Measurements from ENCODE around the gene IGSF21.

IGSF21 gene

GRCh38 chr1:18175530-18176377, 68.2 kb downstream of the IGSF21 start:
- no peak for DNase-seq (ENCODE audit: low read depth in 3 of 3)

DNA sequence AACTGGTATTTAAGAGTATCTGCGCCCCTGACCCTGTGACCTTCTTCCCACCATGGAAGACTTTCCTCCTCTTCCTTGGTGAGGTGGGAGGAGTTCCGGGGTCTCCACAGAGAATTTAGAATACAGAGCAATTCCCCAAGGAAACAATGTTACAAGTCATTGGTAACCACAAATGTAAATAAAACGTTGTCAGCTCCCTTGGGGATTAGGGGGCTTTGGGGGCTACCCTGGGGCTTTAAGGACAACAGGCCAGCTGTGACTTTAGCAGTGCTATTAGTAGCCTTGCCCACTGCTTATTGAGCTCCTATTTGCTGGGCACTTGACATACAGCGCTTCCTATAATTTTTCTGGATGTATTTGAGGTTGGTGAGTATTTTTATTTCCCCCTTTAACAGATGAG, 69.0 kb downstream of the IGSF21 start:
- no peak for DNase-seq (ENCODE audit: low read depth in 3 of 3)

DNA sequence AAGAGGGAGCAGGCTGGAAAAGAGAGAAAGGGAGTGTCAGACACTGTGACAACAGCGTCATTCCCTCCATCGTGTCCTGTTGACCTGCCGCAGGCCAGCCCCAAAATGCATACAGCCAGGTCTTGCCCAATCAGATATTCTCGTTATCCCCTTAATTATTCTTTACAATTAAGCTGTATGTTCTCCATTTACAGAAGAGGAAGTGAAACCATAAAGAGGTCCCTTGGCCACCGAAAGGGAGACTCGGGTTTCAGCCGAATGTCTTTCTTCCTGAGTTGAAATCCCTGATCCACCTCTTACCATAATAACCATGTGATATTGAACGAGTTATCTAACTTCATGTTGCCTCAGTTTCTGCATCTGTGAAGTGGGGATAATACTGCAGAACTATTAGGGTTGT, 70.5 kb downstream of the IGSF21 start:
- DNase-seq (ENCODE audit: low read depth in 3 of 3), result no peak

DNA sequence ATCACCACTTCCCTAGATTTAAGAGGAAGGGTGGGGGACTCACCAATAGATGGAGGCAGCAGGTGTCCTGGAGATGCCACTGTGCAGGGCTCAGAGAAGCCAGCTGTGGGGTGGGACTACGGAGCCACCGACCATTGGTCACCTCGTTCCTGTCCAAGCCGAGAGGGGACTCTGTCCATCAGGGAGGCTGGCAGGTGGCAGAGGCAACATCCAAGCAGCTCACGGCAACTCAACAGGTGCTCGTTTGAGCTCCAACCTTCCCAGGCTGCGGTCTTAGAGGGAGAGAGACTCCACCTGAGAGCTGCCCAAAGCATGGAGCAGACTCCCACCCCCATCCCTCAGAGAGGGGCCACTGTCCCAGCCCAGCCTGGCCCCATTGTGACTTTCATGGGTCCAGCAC, 71.4 kb downstream of the IGSF21 start:
- no peak for DNase-seq (ENCODE audit: low read depth in 3 of 3)

DNA sequence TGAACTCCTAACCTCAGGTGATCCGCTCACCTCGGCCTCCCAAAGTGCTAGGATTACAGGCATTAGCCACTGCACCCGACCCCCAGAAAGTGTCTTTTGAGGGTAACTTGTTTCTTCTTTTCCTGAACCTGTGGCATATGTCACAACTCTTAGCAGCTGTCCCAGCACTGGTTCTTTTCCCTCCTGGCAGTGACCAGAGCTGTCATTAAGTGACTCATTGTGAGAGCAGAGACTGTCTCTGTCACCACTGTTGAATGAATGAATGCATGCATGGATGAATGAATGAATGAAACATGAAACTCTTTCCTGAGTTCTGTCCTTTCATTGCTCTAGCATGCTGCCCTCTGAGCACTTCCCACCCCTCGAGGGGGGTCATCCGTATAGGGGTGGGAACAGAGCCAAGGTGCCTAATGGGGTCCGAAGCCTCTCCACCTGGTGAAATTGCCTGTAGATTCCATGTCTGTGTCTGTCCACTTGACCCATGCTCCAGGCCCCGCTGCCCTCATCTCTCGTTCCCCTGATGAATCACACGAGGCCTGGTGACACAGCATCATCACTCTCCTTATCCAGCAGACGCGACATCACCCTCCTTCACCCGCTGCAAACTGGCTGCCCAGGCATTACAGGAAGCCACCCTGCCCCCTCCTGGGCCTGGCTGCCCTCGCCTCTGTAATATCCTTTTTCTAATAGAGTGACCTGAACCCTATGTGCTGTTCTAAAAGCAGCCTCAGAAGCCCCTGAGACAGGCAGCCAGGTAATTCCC, 75.0 kb downstream of the IGSF21 start:
- DNase-seq (ENCODE audit: low read depth in 3 of 3), result no peak

DNA sequence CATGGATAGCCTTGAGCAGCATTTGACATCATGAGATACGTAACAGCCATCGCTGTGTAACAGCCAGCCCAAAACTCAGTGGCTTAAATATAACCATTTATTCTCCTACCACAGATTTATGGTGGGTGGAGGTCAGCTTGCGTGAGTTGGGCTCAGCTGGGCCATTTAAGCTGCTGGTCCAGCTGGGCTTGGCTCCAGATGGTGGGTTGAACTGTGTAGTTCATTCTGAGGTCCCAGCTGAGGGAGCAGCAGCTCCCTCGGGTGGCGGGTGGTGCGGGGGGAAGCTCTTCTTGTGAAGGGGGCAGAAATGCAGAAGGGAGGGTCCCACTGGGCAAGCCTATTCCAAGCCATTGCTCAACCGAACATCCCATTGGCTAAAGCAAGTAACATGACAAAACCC, 75.9 kb downstream of the IGSF21 start:
- no peak for DNase-seq (ENCODE audit: low read depth in 3 of 3)

DNA sequence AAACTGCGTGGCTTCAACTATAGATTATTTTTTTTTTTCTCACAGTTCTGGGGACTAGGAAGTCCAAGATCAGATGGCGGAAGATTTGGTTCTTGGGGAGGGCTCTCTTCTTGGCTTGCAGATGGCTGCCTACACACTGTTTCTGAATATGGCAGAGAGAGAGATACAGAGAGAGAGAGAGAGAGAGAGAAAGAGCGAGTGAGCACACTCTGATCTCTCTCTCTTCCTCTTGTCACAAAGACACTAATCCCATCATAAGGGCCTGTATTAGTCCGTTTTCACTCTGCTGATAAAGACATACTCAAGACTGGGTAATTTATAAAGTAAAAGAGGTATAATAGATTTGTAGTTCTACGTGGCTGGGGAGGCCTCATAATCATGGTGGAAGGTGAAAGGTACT, 79.5 kb downstream of the IGSF21 start:
- DNase-seq (ENCODE audit: low read depth in 3 of 3), result no peak

GRCh38 chr1:18188820-18189517, 81.4 kb downstream of the IGSF21 start:
- no peak for DNase-seq (ENCODE audit: low read depth in 3 of 3)

DNA sequence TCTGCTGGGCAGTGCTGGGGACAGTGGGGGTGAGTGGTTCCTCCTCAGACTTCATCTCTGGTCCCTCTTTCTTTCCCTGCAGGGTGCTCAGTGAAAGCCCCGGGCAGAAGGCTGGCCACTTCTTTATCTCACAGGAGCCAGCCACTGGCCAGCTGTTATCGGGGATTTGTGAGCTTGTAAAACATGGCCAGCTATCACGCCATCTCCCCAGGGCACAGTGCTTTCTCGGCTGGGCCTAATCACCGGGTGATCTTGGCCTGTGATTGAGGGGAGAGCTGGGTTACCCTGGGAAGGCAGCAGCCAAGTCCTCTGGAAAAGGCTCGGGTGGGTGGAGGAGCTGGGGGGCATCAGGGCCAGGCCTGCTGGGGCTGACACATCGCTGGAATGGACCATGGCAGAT, 83.0 kb downstream of the IGSF21 start:
- no peak for DNase-seq (ENCODE audit: low read depth in 3 of 3)

GRCh38 chr1:18191037-18191436, 83.4 kb downstream of the IGSF21 start:
- DNase-seq (ENCODE audit: low read depth in 3 of 3), result no peak

DNA sequence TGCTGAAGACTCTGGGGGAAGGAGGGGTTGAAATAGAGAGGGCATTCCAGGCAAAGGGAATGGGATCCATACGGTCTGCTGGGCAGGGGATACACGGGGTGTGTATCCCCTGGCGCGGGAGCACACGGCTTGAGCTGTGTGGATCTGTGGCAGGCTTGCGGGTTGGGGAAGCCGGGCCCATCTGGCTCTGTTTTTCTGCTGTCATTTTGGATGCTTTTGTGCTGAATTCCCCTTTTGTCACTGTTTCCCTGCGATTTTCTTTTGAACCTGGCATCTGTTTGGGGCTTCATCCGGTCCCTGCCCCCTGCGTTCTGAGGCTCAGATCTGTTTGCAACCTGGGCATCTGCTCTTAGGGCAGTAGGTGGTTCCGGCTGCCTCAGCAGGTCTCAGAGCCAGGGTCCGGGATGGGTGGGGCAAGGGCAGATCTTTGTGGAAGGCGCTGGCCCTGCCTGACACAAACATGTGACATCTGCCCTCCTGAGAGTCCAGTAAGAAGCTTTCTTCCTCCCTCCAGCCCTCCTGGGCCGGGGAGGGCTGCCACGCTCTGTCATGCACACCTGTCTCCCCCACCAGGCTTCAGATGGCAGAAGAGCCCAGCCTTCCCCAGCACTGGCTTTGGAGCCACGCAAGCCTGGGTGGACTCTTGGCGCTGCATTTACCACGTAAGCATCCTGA, 84.0 kb downstream of the IGSF21 start:
- DNase-seq (ENCODE audit: low read depth in 3 of 3), result no peak

- DNase-seq (ENCODE audit: low read depth in 3 of 3), result no peak
These were observed 84.6 kb downstream of the IGSF21 start for GRCh38 chr1:18192182-18192581.

- no peak for DNase-seq (ENCODE audit: low read depth in 3 of 3)
These were observed 85.4 kb downstream of the IGSF21 start for GRCh38 chr1:18192974-18193373.

DNA sequence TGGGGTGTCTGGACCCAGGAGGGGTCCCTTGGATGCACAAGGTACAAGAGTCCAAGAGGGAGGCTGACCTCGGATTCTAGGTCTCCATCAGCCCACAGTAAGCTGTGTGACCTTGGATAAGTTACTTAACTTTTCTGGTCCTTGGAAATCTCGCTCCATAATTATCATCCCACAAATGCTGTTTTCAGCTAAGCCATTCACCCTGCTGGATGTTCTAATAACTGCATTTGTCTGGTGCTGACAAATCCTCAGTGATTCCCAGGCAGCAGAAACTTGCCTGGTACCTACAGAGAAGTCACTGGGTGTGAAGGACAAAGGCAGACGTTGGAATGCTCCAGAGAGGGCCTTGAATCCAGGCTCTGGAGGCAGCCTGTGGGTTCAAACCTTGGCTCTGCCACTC, 89.7 kb downstream of the IGSF21 start:
- no peak for DNase-seq (ENCODE audit: low read depth in 3 of 3)

DNA sequence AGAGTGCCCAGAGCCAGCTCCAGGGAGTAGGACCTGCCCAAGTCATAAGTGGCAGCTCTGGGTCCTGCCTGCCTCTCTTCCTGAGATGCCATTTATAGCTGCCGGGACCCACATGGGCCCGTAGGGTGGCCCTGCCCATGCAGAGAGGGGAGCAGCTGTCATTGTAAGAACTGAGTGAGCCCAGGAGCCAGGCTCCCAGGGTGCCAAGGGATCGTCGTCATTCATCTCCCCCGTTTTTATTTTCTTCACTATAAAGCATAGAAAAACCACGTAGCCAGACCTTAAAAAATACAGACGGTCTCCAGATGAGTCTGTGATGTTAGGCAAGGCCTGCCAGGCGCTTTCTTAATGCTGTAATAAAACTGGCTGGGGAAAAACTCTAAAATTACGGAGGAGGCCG, 90.7 kb downstream of the IGSF21 start:
- DNase-seq (ENCODE audit: low read depth in 3 of 3), result no peak

GRCh38 chr1:18199462-18199861, 91.9 kb downstream of the IGSF21 start:
- DNase-seq (ENCODE audit: low read depth in 3 of 3), result no peak

DNA sequence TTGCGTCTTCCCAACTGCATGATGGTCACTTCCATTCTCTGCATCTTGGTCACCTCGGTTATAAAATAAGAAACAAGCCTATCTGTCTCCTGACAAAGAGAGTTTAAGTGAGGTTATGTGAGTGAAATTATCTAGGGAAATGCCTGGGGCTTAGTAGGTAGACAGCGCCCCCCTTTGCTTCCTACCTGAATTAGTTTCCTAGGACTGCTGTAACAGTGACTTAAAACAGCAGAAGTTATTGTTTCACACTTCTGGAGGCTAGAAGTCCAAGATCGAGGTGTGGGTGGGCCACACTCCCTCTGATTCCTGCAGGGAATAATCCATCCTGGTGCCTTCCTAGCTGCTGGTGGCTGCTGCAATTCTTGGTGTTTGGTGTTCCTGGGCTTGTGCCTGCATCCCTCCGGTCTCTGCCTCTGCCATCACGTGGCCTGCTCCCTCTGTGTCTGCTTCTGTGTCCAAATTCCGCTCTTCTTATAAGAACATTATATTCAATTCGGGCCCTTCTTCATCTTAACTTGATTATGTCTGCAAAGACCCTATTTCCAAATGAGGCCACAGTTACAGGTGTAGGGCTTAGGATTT, 92.6 kb downstream of the IGSF21 start:
- no peak for DNase-seq (ENCODE audit: low read depth in 3 of 3)

- DNase-seq (ENCODE audit: low read depth in 3 of 3), result no peak
These were observed 93.3 kb downstream of the IGSF21 start for GRCh38 chr1:18200918-18201317.

DNA sequence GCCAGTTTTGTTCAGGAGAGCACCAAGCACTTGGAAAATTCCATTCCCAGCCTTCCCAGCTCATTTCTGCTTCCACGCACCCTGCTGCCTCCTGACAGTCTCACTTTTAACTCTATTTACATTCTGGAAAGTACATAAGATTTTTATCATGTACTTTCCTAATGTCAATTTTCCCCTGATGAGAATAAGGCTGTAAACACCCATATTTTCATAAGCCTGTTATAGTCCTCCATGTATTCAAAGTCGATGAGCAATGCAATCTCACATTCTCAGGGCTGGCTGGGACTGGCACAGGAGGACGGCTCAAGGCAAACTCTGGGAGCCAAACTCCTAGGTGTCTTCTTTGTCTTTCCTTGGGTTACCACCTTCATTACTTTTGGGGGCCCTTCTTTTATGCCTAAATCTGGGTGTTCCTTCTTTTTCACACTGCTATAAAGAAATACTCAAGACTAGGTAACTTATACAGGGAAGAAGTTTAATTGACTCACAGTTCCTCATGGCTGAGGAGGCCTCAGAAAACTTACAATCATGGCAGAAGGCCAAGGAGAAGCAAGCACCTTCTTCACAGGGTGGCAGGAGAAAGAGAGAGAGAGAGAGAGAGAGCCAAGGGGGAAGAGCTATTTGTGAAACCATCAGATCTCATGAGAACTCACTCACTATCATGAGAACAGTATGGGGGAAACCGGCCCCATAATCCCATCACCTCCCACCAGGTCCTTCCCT, 94.6 kb downstream of the IGSF21 start:
- no peak for DNase-seq (ENCODE audit: low read depth in 3 of 3)

GRCh38 chr1:18203645-18204044, 96.0 kb downstream of the IGSF21 start:
- no peak for DNase-seq (ENCODE audit: low read depth in 3 of 3)

DNA sequence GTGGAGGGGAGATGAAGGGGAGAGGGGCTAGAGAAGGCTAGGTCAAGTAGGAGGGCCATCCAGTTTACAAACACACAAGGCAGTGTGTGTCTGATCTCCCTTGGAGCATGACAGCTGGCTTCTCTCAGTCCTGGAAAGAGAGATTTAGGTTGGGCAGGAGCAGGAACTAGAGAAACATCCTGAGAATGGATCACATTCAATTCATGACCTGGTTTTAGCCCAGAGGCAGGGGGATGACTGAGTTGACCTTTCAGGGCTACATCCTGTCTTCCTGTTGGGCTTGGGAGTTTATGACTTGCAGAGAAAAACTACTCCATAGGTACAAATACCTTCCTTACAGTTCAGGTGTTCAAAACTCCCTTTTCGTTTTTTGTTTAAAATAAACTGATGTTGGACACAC, 97.0 kb downstream of the IGSF21 start:
- DNase-seq (ENCODE audit: low read depth in 3 of 3), result no peak
